ENCODE data around the gene GMDS.

GMDS gene

GRCh38 chr6:1576166-1576565 is 669.2 kb downstream of the GMDS start:
- no peak for DNase-seq

DNA sequence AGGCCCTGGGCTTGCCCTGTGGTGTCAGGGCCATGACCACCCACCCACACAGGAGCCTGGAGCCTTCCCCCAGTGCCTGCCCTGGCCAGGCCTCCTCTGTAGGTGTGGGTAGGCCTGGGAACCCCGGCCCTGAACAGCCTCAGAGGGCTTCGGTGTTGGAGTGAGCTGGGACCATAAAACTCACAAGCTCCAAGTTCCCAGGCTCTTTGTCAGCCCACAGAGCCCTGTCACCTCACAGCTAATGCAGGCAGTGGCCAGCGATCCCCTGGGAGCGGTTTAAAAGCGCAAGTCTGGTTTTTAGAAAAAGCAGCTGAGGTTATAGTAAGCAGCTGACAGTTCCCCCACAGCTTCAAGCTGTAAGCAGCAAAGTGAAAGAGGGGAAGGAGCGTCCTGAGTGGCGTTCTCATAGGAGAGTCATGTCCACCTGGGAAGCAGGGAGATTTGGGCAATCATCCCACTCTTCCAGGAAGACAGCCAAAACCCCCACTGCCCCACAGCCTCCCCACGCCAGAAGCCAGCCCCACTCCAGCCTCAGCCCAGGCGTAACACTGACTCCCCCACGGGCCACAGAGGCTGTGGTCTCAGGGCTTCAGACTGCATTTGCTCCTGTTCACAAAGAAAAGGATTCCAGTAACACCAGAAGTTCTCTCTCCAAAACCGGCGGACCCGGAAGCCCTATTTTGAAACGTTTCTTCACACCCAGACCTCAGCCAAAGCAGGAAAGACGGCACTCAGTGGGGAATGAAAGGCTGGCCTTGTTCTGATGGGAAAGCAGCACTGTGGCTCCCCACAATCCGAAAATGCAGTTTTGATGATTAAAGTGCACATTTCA is 670.0 kb downstream of the GMDS start:
- DNase-seq, result no peak

DNA sequence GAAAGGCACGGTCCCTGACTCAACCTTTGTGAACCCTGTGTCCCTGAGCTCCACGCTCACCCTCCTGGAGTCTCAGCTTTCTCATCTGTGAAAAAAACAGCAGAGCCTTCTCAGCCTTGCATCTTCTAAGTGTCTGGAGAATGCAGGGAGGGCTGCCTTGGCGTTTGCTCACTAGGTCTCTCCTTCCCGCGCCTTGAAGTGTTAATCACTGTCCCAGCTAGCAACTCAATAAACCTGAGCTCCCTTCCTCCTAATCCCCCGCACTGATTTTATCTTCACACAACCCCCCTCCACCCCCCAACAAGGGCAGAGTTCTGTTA is 670.6 kb downstream of the GMDS start:
- no peak for DNase-seq

DNA sequence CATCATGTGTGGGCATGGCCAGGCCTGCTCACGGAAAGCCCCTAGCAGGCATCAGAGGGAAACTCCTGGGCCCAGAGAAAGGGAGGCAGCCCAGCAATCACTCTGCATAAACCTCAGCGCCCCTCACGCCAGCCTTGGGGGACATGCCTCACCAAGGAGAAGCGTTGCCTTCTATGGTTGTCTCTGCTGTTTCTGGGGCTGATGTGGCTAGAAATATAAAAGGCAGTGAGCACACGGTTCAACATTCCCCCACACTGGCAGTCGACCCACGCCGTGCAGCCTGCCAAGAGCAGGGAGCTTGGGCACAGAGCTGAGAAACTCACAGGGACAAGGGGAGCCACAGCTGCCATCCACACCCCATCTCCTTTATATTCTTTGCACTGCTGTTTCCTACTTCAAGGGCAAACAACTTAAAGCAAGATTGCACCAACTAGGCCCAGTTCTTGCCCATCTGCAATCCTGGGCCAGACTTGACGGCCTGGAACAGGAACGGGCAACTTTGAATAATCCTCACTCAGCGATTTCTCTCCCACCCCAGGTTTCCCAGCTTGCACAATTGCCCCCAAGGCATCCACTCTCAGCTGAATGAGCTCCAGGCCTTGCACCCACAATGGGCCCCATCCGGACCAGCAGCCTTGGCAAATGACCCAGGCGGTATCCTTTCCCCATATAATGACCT is 671.2 kb downstream of the GMDS start:
- no peak for DNase-seq
